DND-41 (cell line): ENCODE measurements around the gene L1TD1.
"Not testable (repeated sequence)": the region's sequence is repeated elsewhere in the genome, so short reads cannot be mapped to it uniquely, and the experiment has no call there.

Experiments used
- ATAC-seq: fragments of 200-7000 bp; cut with Tn5 transposase; 3 replicates; pipeline ENCODE4 v1.9.1; 2021; ENCODE audit warnings: low read depth; ENCODE audit not compliant: insufficient read depth
- DNase-seq: peaks from one replicate; pipeline ENCODE4 v3.0.0-alpha.2; 2020
- H2AFZ ChIP-seq: 2 replicates; pipeline ENCODE4 v1.6.0; 2012; ENCODE audit warnings: low read depth, low read length
- H3K27ac ChIP-seq: 2 replicates; pipeline ENCODE4 v1.5.1; 2012; ENCODE audit warnings: low read length, inconsistent platforms
- H3K27me3 ChIP-seq: fragments of 200-600 bp; sonication (generic); 2 replicates; pipeline ENCODE4 v1.6.0; 2012; ENCODE audit warnings: low read length, mild to moderate bottlenecking, inconsistent platforms; ENCODE audit not compliant: insufficient read depth, poor library complexity
- H3K36me3 ChIP-seq: 2 replicates; pipeline ENCODE4 v1.5.1; 2012; ENCODE audit warnings: low read length, inconsistent platforms; ENCODE audit not compliant: insufficient read depth
- H3K4me1 ChIP-seq: 2 replicates; pipeline ENCODE4 v1.5.1; 2012; ENCODE audit warnings: mild to moderate bottlenecking, low read length; ENCODE audit not compliant: insufficient read depth
- H3K4me2 ChIP-seq: 2 replicates; pipeline ENCODE4 v1.6.0; 2012; ENCODE audit warnings: mild to moderate bottlenecking, moderate library complexity, low read length, inconsistent platforms; ENCODE audit not compliant: insufficient read depth
- H3K4me3 ChIP-seq, 2 experiments: fragments of 200-600 bp in 1 of 2; shearing (Covaris generic) in 1 of 2; 2 replicates each; pipeline ENCODE4 v1.5.1; 2012 to 2016; ENCODE audit warnings: inconsistent platforms in 2 of 2, low read length in 2 of 2, mild to moderate bottlenecking in 2 of 2, low read depth in 1 of 2, moderate library complexity in 1 of 2
- H3K79me2 ChIP-seq: 2 replicates; pipeline ENCODE4 v1.6.0; 2012; ENCODE audit warnings: low read length, inconsistent platforms; ENCODE audit not compliant: insufficient read depth
- H3K9ac ChIP-seq: 2 replicates; pipeline ENCODE4 v1.6.0; 2012; ENCODE audit warnings: low read depth, mild to moderate bottlenecking, inconsistent platforms, low read length, moderate library complexity
- H3K9me3 ChIP-seq: 2 replicates; pipeline ENCODE4 v1.5.1; 2012; ENCODE audit warnings: low read length, moderate library complexity, mild to moderate bottlenecking, inconsistent platforms; ENCODE audit not compliant: insufficient read depth, severe bottlenecking
- H4K20me1 ChIP-seq: 2 replicates; pipeline ENCODE4 v1.6.0; 2012; ENCODE audit warnings: low read length; ENCODE audit not compliant: insufficient read depth
- EZH2 ChIP-seq: IDR thresholded peaks from 3 replicates; pipeline ENCODE4 v1.6.1; 2012; ENCODE audit warnings: borderline replicate concordance, low read depth, mild to moderate bottlenecking, moderate library complexity, low read length, inconsistent platforms; ENCODE audit not compliant: severe bottlenecking
- TF ChIP-seq, protein P1 (sequence below): IDR thresholded peaks from 2 replicates; pipeline ENCODE4 v1.5.1; 2012; ENCODE audit warnings: borderline replicate concordance, low read length, moderate library complexity, mild to moderate bottlenecking; ENCODE audit not compliant: poor library complexity, severe bottlenecking; ENCODE audit errors: extremely low read depth

Gene L1TD1, protein sequence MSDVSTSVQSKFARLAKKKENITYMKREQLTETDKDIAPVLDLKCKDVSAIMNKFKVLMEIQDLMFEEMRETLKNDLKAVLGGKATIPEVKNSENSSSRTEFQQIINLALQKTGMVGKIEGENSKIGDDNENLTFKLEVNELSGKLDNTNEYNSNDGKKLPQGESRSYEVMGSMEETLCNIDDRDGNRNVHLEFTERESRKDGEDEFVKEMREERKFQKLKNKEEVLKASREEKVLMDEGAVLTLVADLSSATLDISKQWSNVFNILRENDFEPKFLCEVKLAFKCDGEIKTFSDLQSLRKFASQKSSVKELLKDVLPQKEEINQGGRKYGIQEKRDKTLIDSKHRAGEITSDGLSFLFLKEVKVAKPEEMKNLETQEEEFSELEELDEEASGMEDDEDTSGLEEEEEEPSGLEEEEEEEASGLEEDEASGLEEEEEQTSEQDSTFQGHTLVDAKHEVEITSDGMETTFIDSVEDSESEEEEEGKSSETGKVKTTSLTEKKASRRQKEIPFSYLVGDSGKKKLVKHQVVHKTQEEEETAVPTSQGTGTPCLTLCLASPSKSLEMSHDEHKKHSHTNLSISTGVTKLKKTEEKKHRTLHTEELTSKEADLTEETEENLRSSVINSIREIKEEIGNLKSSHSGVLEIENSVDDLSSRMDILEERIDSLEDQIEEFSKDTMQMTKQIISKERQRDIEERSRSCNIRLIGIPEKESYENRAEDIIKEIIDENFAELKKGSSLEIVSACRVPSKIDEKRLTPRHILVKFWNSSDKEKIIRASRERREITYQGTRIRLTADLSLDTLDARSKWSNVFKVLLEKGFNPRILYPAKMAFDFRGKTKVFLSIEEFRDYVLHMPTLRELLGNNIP

DNA sequence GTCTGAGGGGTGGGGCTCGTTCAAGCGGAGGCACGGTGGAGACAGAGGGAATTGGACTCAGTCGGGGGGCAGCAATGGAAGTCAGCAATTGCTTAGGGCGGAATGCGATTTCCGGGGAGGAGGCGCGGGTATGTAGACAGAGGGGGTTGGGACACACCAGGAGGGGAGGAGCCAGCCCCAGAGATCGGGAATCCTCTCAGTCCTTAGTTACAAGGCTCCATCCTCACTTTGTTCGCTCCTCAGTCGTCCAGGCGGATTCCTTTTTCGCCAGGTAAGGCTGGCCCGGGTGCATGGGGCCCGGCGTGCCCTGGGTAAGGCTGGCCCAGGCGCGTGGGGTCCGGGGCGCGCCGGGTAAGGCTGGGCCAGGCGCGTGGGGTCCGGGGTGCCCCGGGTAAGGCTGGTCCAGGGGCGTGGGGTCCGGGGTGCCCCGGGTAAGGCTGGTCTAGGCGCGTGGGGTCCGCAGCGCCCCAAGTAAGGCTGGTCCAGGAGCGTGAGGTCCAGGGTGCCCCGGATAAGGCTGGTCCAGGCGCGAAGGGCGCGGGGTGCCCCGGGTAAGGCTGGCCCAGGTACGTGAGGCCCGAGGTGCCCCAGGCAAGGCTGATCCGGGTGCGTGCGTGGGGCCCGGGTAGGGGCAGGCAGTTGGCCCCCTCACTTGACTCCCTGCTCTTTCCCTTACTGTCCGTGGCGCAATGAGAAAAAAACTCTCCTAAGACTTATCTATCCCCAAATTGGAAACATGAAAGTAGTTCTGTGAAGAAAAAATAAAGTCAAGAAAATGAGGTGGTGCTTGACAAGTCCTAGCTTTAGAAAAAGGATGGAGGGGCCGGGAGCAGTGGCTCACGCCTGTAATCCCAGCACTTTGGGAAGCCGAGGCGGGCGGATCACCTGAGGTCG lies at the start of gene L1TD1:
TSS of gene L1TD1 (plus strand) at position 199 of the 894 bp plus-strand sequence. CDS start 11,780 bp downstream, outside the sequence.
- Histone ChIP-seq H3K27ac (no peak within 1 kb of the TSS), H3K9me3 (no peaks in the 10 kb centered on the region), H3K36me3 (no peaks in the 10 kb centered on the region), H3K4me2 (no peak within 1 kb of the TSS), H3K4me1 (no peaks in the 10 kb centered on the region), H3K27me3 (no peaks in the 10 kb centered on the region), H3K4me3 (no peak within 1 kb of the TSS), H2AFZ (no peak within 1 kb of the TSS), H3K79me2 (no peaks in the 10 kb centered on the region), H3K9ac (no peak within 1 kb of the TSS), H4K20me1 (no peaks in the 10 kb centered on the region)
- no peak for TF ChIP-seq EZH2
- TF ChIP-seq, protein P1, sequence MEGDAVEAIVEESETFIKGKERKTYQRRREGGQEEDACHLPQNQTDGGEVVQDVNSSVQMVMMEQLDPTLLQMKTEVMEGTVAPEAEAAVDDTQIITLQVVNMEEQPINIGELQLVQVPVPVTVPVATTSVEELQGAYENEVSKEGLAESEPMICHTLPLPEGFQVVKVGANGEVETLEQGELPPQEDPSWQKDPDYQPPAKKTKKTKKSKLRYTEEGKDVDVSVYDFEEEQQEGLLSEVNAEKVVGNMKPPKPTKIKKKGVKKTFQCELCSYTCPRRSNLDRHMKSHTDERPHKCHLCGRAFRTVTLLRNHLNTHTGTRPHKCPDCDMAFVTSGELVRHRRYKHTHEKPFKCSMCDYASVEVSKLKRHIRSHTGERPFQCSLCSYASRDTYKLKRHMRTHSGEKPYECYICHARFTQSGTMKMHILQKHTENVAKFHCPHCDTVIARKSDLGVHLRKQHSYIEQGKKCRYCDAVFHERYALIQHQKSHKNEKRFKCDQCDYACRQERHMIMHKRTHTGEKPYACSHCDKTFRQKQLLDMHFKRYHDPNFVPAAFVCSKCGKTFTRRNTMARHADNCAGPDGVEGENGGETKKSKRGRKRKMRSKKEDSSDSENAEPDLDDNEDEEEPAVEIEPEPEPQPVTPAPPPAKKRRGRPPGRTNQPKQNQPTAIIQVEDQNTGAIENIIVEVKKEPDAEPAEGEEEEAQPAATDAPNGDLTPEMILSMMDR, result no peak
- ATAC-seq (no peak), DNase-seq (no peak)

DNA sequence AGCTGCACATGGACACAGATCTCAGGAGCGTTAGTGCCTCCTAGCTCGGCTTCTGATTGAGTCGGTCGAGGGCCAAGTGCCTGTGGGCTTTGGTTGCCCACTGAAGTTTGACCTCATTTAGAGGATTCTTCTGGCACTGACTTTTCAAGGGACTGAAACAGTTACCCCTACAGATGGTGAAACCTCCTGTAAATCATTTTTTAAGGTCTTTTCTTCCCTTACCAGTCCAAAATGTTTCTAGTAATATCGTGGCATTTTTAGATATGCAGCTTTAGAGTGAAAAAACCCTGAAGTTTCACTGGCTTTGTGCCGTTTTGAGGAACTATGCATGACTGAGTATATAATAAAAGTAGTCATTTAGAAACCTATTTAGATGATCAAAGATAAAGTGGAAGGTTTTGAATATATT lies 34.7 kb upstream of the L1TD1 start:
- Histone ChIP-seq H3K4me2 (no peak overlapping the region), H3K4me1 (no peaks in the 10 kb centered on the region), H3K27me3 (no peaks in the 10 kb centered on the region), H3K36me3 (no peaks in the 10 kb centered on the region), H3K9ac (no peak overlapping the region), H3K79me2 (no peaks in the 10 kb centered on the region), H4K20me1 (no peaks in the 10 kb centered on the region), H3K4me3 (no peak overlapping the region), H3K27ac (no peak overlapping the region), H2AFZ (no peak overlapping the region), H3K9me3 (no peaks in the 10 kb centered on the region)
- TF ChIP-seq, protein P1, result no peak
- no peak for TF ChIP-seq EZH2
- ATAC-seq (no peak), DNase-seq (no peak)

DNA sequence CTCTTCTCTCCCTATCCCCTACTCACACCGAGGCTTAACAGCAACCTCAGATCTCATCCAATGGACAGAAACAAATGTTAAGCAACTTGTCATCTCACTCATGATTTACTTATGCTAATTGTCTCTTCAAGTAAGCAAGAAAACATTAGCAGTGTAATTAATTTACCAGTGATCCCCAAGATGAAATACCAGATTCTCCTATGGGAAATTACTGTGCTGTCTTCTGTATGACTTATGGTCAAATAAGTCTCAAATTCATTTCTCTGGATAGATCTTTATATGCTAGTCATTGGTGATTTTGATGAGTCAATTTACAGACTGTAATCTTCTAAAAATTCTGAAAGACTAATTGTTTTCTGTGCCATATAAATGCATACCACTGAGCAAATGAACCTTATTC lies 32.9 kb upstream of the L1TD1 start:
- H4K20me1 ChIP-seq, result no peaks in the 10 kb centered on the region
- no peaks in the 10 kb centered on the region for H3K4me1 ChIP-seq
- H3K9me3 ChIP-seq, result no peaks in the 10 kb centered on the region
- H3K27me3 ChIP-seq, result no peaks in the 10 kb centered on the region
- H2AFZ ChIP-seq, result no peak overlapping the region
- H3K27ac ChIP-seq, result no peak overlapping the region
- no peak overlapping the region for H3K4me2 ChIP-seq
- DNase-seq (no peak), ATAC-seq (no peak)
- H3K9ac ChIP-seq, result no peak overlapping the region
- H3K79me2 ChIP-seq, result no peaks in the 10 kb centered on the region
- TF ChIP-seq, protein P1, result no peak
- TF ChIP-seq EZH2, result no peak
- no peak overlapping the region for H3K4me3 ChIP-seq
- no peaks in the 10 kb centered on the region for H3K36me3 ChIP-seq

DNA sequence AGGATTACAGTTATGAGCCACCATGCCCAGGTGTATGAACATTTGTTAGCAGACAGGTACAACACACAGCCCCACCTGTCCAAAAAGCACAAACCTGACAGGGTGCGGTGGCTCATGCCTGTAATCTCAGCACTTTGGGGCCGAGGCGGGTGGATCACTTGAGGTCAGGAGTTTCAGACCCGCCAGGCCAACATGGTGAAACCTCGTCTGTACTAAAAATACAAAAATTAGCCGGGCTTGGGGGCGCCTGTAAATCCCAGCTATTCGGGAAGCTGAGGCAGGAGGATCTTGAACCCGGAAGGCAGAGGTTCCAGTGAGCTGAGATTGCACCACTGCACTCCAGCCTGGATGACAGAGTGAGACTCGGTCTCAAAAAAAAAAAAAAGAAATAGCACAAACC lies 24.3 kb upstream of the L1TD1 start:
- not testable (repeated sequence) for ATAC-seq, H4K20me1 ChIP-seq

More for the DNA sequence above, 24.3 kb upstream of the L1TD1 start:
- H3K4me3 ChIP-seq, H3K36me3 ChIP-seq, H3K9me3 ChIP-seq, H3K4me1 ChIP-seq, H3K4me2 ChIP-seq, DNase-seq, H2AFZ ChIP-seq, H3K27ac ChIP-seq, H3K79me2 ChIP-seq, H3K27me3 ChIP-seq, H3K9ac ChIP-seq: not testable (repeated sequence)
